AML-193 (cell line): Measurements from ENCODE around the gene COQ8B.
A peak's percentile ranks its signal among the peaks of the same experiment; 100 is the strongest.

Experiments
- DNase-seq, 2 experiments: peaks; one replicate each; lab custom pipeline; 2025; lab: John Stamatoyannopoulos, UW

The COQ8B gene

DNA sequence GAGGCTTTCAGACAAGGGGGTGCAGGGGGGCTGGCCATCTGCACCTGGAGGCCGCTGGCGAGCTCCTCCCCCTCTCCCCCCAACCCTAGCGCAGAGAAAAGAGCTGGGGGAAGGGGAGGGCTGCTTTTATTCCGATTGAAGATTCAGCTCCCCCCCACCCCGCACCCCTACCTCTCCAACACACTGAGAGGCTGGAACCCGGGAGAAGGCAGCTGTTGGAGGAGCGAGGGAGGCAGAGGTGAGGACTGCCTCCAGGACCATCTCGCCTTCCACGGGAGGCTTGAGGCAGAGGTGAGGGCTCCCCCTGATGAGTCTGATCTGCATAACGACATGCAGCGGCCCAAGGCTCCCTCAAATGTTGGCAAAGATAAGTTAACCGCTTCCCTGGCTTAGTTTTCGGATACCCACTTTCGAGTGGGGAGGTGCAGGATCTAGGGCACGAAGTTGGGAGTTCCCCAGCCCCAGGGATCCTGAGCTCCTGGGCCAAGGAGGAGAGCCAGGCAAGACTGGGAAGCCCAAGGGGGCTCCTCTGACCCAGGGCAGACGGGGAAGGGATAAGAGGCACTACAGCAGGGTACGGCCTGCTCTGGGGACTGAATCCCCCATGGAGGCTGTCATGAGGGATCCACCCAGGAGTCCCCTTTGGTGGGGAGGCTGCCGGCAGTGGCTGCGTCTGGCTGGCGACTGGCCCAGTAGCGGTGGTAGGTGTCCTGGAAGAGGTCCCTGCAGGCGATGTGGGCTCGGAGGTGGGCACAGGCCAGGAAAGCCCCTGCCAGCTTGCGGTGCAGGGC is 25.1 kb downstream of the COQ8B start:
- DNase-seq: no peak

GRCh38 chr19:40690693-40691420 is 25.8 kb downstream of the COQ8B start:
- DNase-seq: peak; percentile 74 to 78

GRCh38 chr19:40690050-40690692 is 26.5 kb downstream of the COQ8B start, which contains the start of gene NUMBL:
TSS of gene NUMBL (minus strand) at chr19:40690651. CDS start at chr19:40690483, 168 bp downstream.
- DNase-seq: no peak

DNA sequence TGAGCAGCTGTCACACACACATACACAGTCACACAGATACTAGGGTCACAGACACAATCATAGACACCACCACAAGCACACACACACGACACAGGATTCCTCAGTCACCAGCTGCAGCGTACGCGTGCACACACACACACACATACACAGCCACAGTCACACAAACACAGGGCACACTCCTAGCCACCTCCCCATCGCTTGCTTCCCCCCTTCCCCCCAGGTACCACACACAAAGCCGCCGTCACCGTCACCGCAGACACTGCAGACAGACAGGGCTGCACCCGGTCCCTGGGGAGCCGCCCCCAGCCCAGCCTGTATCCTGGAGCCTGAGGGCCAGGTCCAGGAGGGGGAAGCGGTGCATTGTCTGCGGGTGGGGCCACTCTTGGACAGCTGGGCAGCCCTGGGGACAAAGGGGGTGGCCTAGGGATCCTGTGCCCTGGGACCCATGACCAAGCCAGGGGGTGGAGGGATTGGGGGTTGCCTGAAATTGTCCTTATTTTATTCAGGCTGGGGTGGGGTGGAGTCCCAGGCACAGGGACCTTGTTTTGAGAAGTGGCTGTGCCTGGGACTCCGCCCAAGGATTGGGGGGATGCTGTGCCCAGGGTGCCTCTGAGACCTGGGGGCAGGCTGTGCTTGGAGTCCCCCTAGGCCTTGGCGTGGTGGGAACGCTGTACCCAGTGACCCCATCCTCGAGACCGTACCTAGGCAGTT is 27.2 kb downstream of the COQ8B start:
- DNase-seq: no peak

GRCh38 chr19:40688987-40689338 is 27.7 kb downstream of the COQ8B start:
- DNase-seq: no peak

- no peak for DNase-seq
Measured at GRCh38 chr19:40688309-40688708, 28.4 kb downstream of the COQ8B start.

- DNase-seq: no peak
Measured at GRCh38 chr19:40687525-40688016, 29.1 kb downstream of the COQ8B start.

GRCh38 chr19:40686882-40687524 is 29.7 kb downstream of the COQ8B start:
- no peak for DNase-seq

- no peak for DNase-seq
Measured at GRCh38 chr19:40685563-40685962, 31.1 kb downstream of the COQ8B start.

- no peak for DNase-seq
Measured at GRCh38 chr19:40685016-40685526, 31.6 kb downstream of the COQ8B start.

- DNase-seq: no peak
Measured at GRCh38 chr19:40684280-40684679, 32.4 kb downstream of the COQ8B start.

DNA sequence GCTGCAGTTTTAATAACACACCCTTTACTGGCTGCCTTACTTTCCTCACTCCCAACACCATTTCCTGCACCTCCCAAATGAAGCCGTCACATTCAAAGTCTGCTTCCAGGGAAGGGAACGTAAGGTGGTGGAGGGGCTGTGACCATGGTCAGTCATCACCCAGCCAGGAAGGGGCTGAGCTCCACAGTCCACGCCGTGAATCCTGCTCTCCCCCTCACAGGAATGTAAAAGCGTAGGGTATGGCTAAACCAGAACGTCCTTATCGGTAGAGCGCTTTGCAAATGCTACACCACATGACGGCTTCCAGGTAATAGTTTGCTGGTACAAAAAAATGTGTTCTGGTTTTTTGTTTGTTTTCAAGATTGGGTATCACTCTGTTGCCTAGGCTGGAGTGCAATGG is 33.2 kb downstream of the COQ8B start:
- no peak for DNase-seq

DNA sequence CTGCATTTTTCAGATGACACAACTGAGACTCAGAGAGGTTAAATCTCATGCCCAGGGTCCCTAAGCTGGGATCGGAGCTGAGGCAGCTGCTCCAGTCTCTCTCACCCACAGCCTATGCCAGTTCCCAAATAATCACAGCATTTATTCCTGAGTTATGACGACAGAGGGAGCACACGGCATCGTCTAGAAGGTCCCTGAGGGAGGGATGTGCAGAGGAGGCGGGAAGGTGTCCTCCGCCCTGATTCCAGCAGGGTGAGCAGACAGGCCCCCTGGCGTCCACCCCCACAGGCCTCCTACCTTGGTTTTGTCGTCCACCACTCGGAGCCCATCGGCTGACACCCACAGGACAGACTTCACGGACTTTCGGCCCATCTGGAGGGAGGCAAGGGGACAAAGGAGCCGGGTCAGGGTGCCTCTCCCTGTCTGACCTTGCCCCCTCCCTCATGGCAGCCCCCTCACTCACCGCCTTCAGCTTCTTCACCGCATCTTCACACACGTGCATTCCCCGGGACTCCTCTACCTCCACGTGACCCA is 34.2 kb downstream of the COQ8B start:
- DNase-seq: no peak

- DNase-seq: no peak
Measured at GRCh38 chr19:40681039-40681438, 35.6 kb downstream of the COQ8B start.

GRCh38 chr19:40677156-40677555 is 39.5 kb downstream of the COQ8B start:
- DNase-seq: no peak

DNA sequence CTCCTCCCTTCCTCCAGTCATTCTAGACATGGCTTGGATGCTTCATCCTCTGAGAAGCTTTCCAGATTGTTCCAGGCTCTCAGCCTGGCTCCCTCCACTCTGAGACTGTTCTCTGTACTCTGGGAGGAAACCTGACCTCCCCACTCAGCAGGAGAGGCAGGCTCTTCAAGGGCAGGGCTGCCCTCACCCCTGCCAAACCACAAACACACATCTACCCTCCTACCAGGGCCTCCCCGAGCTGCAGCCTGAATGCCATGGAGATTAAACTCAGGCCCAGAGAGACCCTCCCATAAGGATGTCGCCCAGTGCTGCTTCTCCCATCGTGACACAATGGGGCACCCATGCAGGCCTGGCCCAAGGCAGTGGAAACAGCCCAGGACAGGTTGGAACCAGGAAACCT is 42.4 kb downstream of the COQ8B start:
- DNase-seq: no peak

GRCh38 chr19:40673397-40673796 is 43.3 kb downstream of the COQ8B start:
- DNase-seq: no peak

- DNase-seq: no peak
Measured at GRCh38 chr19:40672573-40673299, 44.0 kb downstream of the COQ8B start.

DNA sequence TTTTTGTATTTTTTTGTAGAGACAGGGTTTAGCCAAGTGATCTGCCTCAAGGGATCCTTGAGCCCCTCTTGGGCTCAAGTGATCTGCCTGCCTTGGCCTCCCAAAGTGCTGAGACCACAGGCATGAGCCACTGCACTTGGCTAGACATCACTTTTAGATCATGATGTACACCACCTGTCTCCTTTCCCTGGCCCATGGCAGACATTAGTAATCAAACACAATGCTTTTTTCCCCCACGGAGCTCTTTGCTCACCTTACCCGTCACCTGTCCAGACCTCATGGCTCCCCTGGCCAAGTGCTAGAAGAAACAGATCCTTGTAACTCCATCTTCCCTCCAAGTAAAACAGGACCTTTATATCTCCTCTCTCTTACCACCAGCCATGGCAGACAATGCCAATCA is 44.6 kb downstream of the COQ8B start:
- DNase-seq: no peak

DNA sequence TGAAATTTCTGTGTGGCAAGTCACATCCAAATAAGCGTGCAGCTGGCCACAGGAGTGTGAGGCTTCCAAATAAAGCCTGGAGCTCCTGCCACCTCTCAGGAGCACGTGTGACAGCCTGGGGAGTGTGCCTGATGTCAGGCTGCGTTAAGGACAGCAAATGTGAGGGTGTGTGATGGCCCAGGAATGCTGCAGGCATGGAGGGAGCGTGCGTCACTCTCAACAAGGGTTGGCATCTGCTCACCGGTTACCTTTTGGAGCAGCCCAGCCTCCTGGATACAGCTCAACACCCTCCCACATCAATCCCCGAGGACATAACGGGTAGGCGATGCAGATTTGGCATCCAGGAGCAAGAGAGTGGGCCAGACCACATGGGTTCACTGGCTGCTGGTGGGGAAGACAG is 45.3 kb downstream of the COQ8B start:
- DNase-seq: no peak
